SIG-M5 (cell line): ENCODE data around the gene NDUFV1.
"Not testable (repeated sequence)": the region's sequence is repeated elsewhere in the genome, so short reads cannot be mapped to it uniquely, and the experiment has no call there.

Experiments used
- DNase-seq: peaks from one replicate; lab custom pipeline; 2025; lab: John Stamatoyannopoulos, UW

Gene NDUFV1

GRCh38 chr11:67627812-67628624, 21.3 kb downstream of the NDUFV1 start:
- no peak for DNase-seq

GRCh38 chr11:67628710-67629385, 22.1 kb downstream of the NDUFV1 start:
- no peak for DNase-seq

- peak; percentile 13 for DNase-seq
Measured at GRCh38 chr11:67629386-67630227, 22.9 kb downstream of the NDUFV1 start, which contains the start of gene NUDT8. NUDT8 (minus strand) TSS chr11:67629937; CDS start chr11:67629911, 26 bp downstream.

GRCh38 chr11:67630228-67630942, 23.6 kb downstream of the NDUFV1 start:
- peak; percentile 81 for DNase-seq

- DNase-seq = no peak
Measured at GRCh38 chr11:67630943-67631331, 24.2 kb downstream of the NDUFV1 start.

- DNase-seq = no peak
Measured at GRCh38 chr11:67631411-67631810, 24.7 kb downstream of the NDUFV1 start.

DNA sequence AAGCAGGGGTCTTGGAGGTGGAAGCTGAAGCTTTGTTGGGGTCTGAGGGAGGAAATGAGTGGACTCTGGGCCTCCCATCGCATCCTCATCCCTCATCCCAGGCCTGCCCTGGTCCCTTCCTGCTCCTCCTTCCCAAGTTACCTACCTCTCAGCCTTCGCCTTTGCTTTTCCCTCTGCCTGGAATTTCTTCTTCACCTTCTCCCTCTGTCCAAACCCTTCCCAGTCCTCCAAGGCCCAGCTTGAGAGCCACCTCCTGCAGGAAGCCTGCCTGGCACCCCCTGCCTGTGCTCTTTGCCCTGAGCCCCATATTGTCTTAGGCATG, 25.1 kb downstream of the NDUFV1 start:
- DNase-seq = no peak

DNA sequence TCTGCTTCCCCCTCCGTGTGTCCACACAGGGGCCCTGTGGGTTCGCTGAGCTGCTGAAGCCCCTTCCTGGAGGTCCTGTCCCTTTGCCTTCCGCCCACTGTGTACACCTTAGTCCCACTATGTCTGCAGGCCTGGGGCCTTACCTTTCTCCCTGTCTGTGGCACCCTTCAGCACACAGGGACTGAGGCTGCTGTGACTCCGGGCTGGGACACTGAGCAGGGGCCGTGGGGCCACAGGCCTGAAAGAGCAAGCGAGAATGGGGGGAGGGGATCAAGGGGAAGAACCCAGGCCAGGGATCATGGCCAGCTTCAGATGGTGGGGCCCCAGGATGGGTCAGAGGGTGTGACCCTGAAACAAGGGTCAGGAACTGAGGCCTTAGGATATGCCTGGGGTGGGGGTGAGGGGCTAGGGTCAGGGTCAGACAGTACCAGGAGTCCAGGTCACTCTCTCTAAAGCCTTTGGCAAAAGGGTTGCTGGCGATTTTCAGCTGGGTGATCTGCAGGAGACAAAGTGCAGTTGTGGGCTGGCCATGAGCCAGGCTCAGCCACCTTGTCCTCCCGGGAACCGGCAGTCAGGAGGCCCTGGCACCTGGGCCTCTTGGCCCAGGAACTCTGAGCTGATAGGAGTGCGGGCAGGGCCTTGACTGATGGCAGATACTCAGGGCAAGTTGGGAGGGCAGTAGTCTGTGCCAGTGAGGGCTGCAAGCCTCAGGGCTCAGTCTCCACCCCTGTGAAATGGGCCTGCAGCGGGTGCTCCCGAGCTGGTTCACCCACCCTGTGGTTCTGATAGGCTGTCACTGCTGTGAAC, 25.6 kb downstream of the NDUFV1 start:
- no peak for DNase-seq

- no peak for DNase-seq
Measured at GRCh38 chr11:67632982-67633755, 26.4 kb downstream of the NDUFV1 start.

DNA sequence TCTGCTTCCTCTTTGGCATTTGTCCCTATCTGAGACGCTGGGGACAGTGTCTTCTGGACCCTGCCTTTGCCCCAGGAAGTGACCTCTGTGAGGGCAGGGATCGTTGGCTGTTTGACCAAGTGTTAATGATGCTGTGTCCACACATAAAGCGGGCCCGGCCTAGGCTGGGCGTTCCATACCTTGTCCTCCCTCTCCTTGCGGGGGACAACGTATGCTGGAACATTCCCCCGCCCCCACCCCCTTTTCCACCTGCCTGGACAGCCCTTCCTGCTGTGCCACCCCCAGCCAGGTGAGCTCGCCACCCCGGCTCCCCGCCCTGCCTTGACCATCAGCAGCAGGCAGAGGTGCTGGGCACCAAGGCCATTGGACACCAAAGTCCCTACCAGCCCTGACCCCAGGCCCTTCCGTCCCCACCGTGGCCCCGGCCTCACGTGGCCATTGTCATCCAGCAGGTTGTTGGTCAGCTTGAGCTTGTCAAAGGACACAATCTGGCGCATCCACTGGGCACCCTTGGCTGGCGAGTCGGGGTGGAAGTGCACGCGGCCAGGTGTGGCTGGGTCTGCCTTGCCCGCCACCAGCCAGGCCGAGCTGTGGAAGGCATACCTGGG, 27.1 kb downstream of the NDUFV1 start:
- no peak for DNase-seq

GRCh38 chr11:67634366-67635230, 27.9 kb downstream of the NDUFV1 start:
- DNase-seq = no peak

DNA sequence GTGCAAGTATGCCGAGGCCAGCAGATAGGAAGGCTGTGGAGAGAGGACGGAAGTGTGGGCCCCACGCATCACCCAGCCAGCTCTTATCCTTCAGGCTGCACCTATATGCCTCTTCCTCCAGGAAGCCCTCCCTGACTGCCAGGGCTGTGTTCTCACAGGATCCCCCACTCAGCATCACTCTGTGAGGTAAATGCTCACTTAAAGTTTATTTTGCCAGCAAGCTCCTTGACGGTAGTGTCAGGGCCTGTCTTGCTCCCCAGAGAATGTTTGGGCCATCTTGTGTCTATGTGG, 28.4 kb downstream of the NDUFV1 start:
- no peak for DNase-seq

DNA sequence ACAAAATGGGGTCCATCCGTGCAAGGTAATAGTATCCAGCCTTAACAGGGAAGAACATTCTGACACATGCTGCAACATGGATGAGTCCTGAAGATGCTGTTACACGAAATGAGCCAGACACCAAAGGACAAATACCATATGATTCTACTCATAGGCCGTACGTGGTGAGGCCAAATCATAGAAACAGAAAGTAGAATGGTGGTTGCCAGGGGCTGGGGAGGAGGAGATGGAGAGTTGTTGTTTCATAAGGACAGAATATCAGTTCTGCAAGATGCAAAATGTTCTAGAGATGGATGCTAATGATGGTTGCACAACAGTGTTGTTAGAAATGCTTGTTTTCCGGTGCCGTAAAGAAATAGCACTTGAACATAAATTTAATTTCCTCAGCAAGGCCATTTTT, 30.2 kb downstream of the NDUFV1 start:
- DNase-seq = no peak

DNA sequence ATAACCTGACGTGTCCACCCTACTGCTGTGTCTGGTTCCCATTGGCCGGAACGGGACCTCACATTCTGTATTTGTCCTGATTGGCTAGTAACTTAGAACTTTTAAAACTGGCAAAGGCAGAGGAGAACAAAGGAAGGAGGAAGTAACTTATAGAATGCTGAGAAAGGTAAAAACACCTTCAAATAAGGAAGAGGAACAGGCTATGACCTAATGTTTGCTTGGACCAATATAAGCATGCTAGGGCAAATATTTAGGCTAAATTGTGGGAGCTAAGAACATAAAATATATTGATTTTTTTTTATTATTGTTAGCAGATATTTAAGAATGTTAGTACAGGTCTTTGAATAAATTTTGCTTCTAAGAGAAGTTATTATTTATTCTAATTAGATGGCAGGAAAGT, 30.7 kb downstream of the NDUFV1 start:
- not testable (repeated sequence) for DNase-seq

GRCh38 chr11:67638535-67639437, 32.0 kb downstream of the NDUFV1 start:
- no peak for DNase-seq

GRCh38 chr11:67639438-67639859, 32.7 kb downstream of the NDUFV1 start, which contains the start of gene TBX10:
TBX10 (minus strand) TSS chr11:67639763; CDS start chr11:67639472, 291 bp downstream.
- DNase-seq = no peak

DNA sequence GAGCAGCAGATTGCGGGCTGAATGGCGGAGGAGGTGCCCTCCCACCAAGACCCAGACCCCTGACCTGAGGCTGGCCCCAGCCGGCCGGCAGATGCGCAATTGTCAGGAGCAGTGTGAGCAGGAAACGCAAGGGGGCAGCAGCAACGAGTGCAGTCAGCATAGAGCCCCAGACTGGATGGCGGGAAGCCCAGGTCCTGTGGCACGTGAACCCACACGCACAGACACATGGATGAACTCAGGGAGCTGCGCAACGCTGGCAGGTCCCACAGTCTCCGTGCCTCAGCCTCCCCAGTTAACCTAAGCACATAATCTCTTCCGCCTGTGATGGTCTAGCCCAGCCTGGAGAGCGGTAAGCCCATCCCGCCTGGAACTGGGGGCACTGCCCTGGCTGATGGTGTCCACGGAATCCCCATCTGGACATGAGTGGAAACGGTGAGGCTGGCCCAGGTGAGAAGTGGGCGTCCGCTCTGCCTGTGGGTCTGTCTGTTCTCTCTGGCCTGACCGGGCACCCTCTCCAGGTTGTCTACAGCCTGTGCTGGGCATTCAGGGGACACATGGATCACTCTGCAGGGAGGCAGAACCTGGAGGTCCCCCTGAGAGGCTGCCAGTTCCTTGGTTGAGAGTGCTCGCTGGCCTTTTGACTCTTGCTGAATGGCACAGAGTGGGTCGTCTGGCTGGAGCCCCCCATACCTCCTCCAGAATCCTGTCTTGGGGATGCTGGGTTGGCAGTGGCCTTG, 33.5 kb downstream of the NDUFV1 start:
- DNase-seq = no peak
